Pancreas (tissue), 10 donors: ENCODE data around the gene OLA1. TPM values are rescaled to one million over a fixed set of nuclear protein-coding genes. Genes with fewer than 3 reads are reported as not detected.

Experiments used
- ATAC-seq, 4 donors: fragments of 200-7000 bp; cut with Tn5 transposase; one replicate each; pipeline versions ENCODE4 v1.8.0 to v1.9.1; 2020; ENCODE audit warnings: mild to moderate bottlenecking in 4 of 4, moderate library complexity in 4 of 4
- DNase-seq, 6 donors: peaks; one replicate each; pipeline ENCODE4 v3.0.0-alpha.2; 2020
- FAIRE-seq: peaks from 2 replicates; lab custom pipeline; 2012; peaks lifted over from hg19 to GRCh38; lab: Jason Lieb, UNC
- H3K27ac ChIP-seq, 4 donors: fragments of 200-600 bp; sonication (generic); 1 replicate in 3 of 4; 2 replicates in 1 of 4; pipeline versions ENCODE4 v1.5.0 to v1.8.0; 2020
- H3K27me3 ChIP-seq, 4 donors: fragments of 200-600 bp; one replicate each; pipeline ENCODE4 v1.8.0; 2021
- H3K36me3 ChIP-seq, 3 donors: fragments of 200-600 bp; sonication (generic) in 1 of 3; one replicate each; pipeline versions ENCODE4 v1.5.0 to v1.8.0; 2020 to 2021
- H3K4me1 ChIP-seq, 3 donors: fragments of 200-600 bp; one replicate each; pipeline ENCODE4 v1.8.0; 2021
- H3K4me3 ChIP-seq, 4 donors: fragments of 200-600 bp; sonication (generic) in 2 of 4; one replicate each; pipeline versions ENCODE4 v1.5.0 to v1.8.0; 2020 to 2021
- H3K9me3 ChIP-seq, 4 donors: fragments of 200-600 bp; one replicate each; pipeline ENCODE4 v1.8.0; 2021
- WGBS, 2 donors: extraction: QIAGEN DNeasy Blood & Tissue Kit; methylation state at CpG; one replicate each; pipeline ENCODE4 v1.1.7; 2013; 5-methylcytosine and 5-hydroxymethylcytosine counted together
- intact Hi-C, 3 donors: fragments of 100-400 bp; cut with DNase I; formaldehyde crosslinking; loops; one replicate each; pipeline versions ENCODE4 v1.11.1 to v1.14.2; 2022
- polyA plus RNA-seq, 2 donors: library from polyadenylated mRNA; stranded (reverse); fragments of 200-250 nt; gene quantifications; one replicate each; pipeline ENCODE4 v1.2.3, GENCODE V29; 2013
- total RNA-seq, 6 donors: library from RNA; stranded (reverse); fragmentation: NEBNext Ultra II Directional in 4 of 6; extraction: Animal tissue kit (Norgen Biotek cat#: 25700) in 4 of 6; gene quantifications; one replicate each; pipeline versions ENCODE4 v1.2.1 to v1.2.4, GENCODE V29; 2021 to 2023
- TF ChIP-seq, protein P1 (sequence below), 4 donors: fragments of 200-600 bp; sonication (generic) in 3 of 4; IDR thresholded peaks; one replicate each; pipeline versions ENCODE4 v1.5.0 to v1.8.0; 2021; ENCODE audit warnings: antibody characterized with exemption in 4 of 4
- donor health status: healthy with polysubstance abuse.
- donor health status: DM: no; HTN: no; CAD: no; lungs with moderate emphysema.
- donor health status: DM: no; HTN: no; CAD: no.
- donor health status: control.
- donor health status: control.
- donor health status: Bipolar disorder and iron deficiency.
- donor health status: DM: yes; HTN: yes; CAD: no.
- donor health status: DM: no; HTN: no; CAD: no.
- donor health status: DM: no; HTN: no; CAD: no.
- donor health status: DM: yes; HTN: yes; CAD: no.

Gene OLA1
- total and polyA plus RNA-seq, 8 donors, result 29.1 to 55.8 (median 43.1) TPM

DNA sequence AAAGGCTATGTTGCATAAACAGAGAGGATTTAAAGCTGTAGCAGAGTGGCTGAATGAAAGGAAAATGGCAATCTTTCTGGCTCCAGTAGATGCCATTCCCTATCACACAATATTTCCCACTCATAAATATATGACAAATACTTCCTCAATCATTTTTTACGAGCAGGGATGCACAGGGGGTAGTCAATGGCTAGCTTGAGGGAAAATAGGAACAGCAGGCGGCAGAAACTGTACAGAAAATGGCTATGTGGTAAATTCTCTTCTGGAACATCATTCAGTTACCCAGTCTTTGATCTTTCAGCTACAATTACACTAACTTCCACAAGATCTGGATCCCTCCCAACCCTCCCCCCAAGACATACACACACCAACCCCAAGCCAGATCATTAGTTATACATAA is 127.2 kb downstream of the OLA1 start:
- ATAC-seq (no peak), DNase-seq (no peak), FAIRE-seq (no peak)
- TF ChIP-seq, protein P1, sequence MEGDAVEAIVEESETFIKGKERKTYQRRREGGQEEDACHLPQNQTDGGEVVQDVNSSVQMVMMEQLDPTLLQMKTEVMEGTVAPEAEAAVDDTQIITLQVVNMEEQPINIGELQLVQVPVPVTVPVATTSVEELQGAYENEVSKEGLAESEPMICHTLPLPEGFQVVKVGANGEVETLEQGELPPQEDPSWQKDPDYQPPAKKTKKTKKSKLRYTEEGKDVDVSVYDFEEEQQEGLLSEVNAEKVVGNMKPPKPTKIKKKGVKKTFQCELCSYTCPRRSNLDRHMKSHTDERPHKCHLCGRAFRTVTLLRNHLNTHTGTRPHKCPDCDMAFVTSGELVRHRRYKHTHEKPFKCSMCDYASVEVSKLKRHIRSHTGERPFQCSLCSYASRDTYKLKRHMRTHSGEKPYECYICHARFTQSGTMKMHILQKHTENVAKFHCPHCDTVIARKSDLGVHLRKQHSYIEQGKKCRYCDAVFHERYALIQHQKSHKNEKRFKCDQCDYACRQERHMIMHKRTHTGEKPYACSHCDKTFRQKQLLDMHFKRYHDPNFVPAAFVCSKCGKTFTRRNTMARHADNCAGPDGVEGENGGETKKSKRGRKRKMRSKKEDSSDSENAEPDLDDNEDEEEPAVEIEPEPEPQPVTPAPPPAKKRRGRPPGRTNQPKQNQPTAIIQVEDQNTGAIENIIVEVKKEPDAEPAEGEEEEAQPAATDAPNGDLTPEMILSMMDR (IDR thresholded peaks at IDR 0.05), result no peak
- Histone ChIP-seq H3K27ac (no peak overlapping the region), H3K27me3 (no peaks in the 10 kb centered on the region), H3K4me1 (peaks cover 0 to 3% (median 0%) of the 10 kb centered on the region in 3 donors), H3K9me3 (no peaks in the 10 kb centered on the region), H3K36me3 (no peaks in the 10 kb centered on the region), H3K4me3 (no peak overlapping the region)
- WGBS, 2 donors, result 95 to 96% methylated on average over 2 of the region's 2 CpGs
- intact Hi-C loops, result no loop called here

GRCh38 chr2:174120346-174120745 is 128.0 kb downstream of the OLA1 start:
- Histone ChIP-seq H3K27ac (no peak overlapping the region), H3K9me3 (no peaks in the 10 kb centered on the region), H3K27me3 (no peaks in the 10 kb centered on the region), H3K4me1 (peaks cover 0 to 3% (median 0%) of the 10 kb centered on the region in 3 donors), H3K36me3 (no peaks in the 10 kb centered on the region), H3K4me3 (no peak overlapping the region)
- no peak for DNase-seq
- 86 to 91% methylated on average over 2 of the region's 2 CpGs for WGBS, 2 donors
- no peak for ATAC-seq
- TF ChIP-seq, protein P1 (IDR thresholded peaks at IDR 0.05), result no peak
- no peak for FAIRE-seq
- intact Hi-C loops, result no loop called here

DNA sequence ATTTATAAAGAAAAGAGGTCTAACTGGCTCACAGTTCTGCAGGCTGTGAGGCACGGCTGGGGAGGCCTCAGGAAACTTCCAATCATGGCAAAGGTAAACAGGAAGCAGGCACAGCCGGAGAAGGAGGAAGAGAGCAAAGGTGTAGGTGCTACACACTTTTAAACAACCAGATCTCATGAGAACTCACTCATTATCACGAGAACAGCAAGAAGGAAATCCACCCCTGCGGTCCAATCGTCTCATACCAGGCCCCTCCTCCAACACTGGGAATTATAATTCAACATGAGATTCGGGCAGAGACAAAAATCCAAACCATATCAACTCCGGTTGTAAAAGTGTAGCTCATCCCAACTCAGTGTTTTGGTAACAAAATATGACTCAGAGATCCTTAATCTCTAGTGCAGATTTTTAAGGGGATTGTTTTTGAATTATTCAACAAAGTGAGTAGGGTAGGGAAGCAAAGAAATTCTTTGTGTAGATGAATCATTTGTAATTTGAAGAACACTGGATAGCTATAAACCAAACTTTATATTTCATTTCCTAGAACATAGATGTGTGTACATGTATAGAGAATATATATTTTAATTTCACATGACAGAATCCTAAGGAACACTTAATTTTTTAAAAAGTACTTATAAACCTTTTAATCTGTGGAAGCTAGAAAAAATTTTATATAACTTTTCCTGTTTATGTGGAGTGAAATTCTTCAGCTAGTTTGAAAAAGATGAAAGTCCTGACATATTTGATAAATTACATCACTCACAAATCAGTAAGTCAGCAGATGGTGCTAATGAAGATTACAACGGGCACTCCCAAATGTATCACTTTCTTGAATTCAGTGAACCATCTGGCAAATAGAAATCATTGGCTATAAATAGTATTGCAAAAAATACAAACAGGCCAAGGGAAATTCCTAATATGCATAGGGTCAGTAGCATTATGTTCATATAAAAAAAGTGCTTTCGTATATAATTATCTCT is 130.1 kb downstream of the OLA1 start:
- H3K4me1 ChIP-seq, result peaks cover 0 to 3% (median 0%) of the 10 kb centered on the region in 3 donors
- no peak for ATAC-seq
- TF ChIP-seq, protein P1 (IDR thresholded peaks at IDR 0.05), result no peak
- 91 to 95% methylated on average over 9 of the region's 9 CpGs for WGBS, 2 donors
- no peak overlapping the region for H3K4me3 ChIP-seq
- no peaks in the 10 kb centered on the region for H3K36me3 ChIP-seq
- DNase-seq, result no peak
- H3K27me3 ChIP-seq, result no peaks in the 10 kb centered on the region
- no peak overlapping the region for H3K27ac ChIP-seq
- intact Hi-C loops, result no loop called here
- H3K9me3 ChIP-seq, result no peaks in the 10 kb centered on the region
- FAIRE-seq, result no peak

DNA sequence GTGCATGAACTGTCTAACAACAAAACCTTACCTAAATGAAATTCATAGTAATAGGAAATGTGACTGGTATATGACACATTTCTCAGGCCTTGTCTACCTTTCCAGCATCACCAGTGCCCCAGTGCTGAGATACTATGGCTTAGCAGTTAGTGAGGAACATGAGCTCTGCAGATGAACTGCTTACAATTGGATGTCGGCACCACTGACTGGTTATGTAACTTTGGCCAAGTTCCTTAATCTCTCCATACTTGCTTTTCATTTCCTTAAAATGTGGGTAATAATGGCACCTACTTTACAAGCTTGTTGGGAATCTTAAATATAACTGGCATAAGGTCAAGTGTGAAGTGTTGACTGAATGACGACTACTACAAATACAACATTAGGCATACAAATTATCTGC is 136.3 kb downstream of the OLA1 start:
- DNase-seq (no peak), FAIRE-seq (no peak), ATAC-seq (no peak)
- no peaks in the 10 kb centered on the region for H3K36me3 ChIP-seq
- H3K9me3 ChIP-seq, result no peaks in the 10 kb centered on the region
- H3K4me3 ChIP-seq, result no peak overlapping the region
- H3K27me3 ChIP-seq, result no peaks in the 10 kb centered on the region
- WGBS, 2 donors, result 92 to 93% methylated on average over 2 of the region's 2 CpGs
- TF ChIP-seq, protein P1 (IDR thresholded peaks at IDR 0.05), result no peak
- no peak overlapping the region for H3K27ac ChIP-seq
- no peaks in the 10 kb centered on the region for H3K4me1 ChIP-seq
- intact Hi-C loops, result no loop called here

GRCh38 chr2:174108579-174108978 is 139.8 kb downstream of the OLA1 start:
- Histone ChIP-seq H3K4me3 (no peak overlapping the region), H3K4me1 (no peaks in the 10 kb centered on the region), H3K36me3 (no peaks in the 10 kb centered on the region), H3K9me3 (no peaks in the 10 kb centered on the region), H3K27me3 (no peaks in the 10 kb centered on the region), H3K27ac (no peak overlapping the region)
- FAIRE-seq (no peak), ATAC-seq (no peak), DNase-seq (no peak)
- TF ChIP-seq, protein P1 (IDR thresholded peaks at IDR 0.05), result no peak
- intact Hi-C loops, result no loop called here
- 62 to 63% methylated on average over 1 of the region's 1 CpG for WGBS, 2 donors
